Retinal pigment epithelial cell (primary cell): ENCODE results near the gene PTN.

Experiments
- DNase-seq: peaks from one replicate; pipeline ENCODE4 v3.0.0-alpha.2; 2010; ENCODE audit warnings: low read depth
- H3K4me3 ChIP-seq: 2 replicates; pipeline ENCODE4 v1.5.1; 2011; ENCODE audit warnings: mild to moderate bottlenecking, low read length, control low read depth, moderate library complexity
- TF ChIP-seq, protein P1 (sequence below): conservative IDR thresholded peaks from 2 replicates; pipeline ENCODE4 v1.5.1; 2011; ENCODE audit warnings: low read depth, low read length, control low read depth, inconsistent platforms

PTN gene

GRCh38 chr7:137325927-137326326 is 17.6 kb downstream of the PTN start:
- TF ChIP-seq, protein P1, sequence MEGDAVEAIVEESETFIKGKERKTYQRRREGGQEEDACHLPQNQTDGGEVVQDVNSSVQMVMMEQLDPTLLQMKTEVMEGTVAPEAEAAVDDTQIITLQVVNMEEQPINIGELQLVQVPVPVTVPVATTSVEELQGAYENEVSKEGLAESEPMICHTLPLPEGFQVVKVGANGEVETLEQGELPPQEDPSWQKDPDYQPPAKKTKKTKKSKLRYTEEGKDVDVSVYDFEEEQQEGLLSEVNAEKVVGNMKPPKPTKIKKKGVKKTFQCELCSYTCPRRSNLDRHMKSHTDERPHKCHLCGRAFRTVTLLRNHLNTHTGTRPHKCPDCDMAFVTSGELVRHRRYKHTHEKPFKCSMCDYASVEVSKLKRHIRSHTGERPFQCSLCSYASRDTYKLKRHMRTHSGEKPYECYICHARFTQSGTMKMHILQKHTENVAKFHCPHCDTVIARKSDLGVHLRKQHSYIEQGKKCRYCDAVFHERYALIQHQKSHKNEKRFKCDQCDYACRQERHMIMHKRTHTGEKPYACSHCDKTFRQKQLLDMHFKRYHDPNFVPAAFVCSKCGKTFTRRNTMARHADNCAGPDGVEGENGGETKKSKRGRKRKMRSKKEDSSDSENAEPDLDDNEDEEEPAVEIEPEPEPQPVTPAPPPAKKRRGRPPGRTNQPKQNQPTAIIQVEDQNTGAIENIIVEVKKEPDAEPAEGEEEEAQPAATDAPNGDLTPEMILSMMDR: no peak
- H3K4me3 ChIP-seq: no peak overlapping the region
- no peak for DNase-seq

DNA sequence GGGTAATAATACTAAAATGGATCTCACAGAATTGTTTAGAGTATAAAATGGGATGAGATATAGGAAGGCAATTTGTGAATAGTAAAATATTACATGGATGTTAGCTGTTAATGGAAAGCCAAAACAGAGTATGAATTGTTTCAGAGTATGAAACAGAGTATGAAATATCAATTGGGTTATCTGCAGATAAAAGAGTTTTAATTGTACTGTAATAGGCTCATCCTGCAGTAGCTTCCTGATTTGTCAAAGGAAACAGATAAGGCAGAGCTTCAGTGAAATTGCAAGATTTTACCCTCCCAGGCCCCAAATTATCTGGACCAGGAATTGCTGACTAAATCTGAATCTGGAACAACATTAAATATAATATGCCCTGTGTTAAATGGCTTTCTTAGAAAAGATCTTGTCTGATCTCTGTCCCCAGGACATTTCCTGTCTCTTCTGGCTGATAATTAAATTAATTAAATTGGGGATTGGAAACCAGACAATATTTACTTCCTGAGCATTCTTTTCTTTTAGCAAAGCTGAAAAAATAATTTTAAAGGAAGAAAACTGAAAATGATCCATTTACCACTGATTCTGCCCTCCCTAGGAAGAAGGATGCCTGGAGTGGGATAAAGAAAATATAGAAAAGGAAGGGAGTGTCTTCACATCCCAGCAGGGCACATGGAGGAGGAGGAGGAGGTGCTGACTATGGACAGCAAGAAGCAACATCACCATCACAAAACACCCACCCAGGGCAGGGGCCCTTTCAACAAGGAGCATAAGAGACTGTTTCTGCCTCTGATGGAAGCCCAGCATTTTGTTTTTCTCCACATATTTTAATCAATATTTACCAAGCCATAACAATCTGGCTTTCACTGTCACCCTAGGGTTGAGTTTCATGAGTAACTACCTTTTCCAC is 18.5 kb downstream of the PTN start:
- DNase-seq: no peak
- TF ChIP-seq, protein P1: no peak
- no peak overlapping the region for H3K4me3 ChIP-seq

DNA sequence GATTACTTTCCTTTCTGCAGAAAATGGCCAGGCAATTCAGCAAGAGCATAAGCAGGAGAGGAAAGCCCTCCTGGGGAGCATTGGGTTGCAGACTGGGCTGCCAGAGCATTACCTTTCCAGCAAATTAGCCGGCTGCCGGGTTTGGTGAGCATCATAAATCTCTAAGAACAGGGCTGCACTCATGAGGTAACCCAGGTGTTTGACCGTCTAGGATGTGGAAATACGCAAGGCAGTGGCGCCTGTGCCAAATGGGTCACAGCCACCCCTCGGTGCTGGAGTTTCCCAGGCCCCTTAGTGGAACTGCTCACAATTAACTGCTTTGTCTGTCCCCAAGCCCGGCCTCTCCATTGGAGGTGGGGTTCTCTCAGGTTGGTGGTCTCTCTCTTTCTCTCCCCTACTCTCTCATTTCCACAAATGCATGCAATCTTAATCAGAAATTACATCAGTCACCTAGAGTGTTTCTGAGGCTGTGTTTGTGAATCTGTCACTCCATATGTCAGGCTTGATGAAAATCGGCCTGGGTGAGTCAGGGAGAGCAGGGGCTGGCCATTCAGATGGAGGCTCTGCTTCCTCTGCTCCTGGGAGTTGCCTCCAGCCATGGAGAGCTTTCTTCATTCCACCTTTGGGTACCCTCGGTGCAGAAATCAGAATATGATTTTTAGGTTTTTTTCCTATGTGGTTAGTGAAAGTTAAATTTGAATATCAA is 26.7 kb downstream of the PTN start:
- H3K4me3 ChIP-seq: no peak overlapping the region
- TF ChIP-seq, protein P1: no peak
- no peak for DNase-seq

DNA sequence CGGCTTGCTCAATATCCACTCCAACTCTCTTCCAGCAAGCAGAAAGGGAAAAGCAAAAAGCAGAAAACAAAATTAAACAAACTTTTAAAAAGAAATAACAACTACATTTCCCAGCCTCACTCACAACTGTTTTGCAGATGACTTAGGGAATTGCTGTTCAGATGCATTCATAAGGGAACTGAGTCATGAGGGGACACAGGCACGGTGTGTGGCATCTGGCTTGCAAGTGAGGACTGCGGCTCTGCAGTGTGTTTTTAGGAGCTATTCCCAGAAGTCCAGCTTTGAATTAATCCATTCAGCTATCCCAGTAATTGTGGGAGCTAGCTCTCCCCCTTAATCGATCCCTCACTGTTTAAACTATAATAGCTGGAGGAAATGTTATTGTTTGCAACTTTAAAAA is 30.3 kb downstream of the PTN start:
- TF ChIP-seq, protein P1: no peak
- no peak for DNase-seq
- no peak overlapping the region for H3K4me3 ChIP-seq

DNA sequence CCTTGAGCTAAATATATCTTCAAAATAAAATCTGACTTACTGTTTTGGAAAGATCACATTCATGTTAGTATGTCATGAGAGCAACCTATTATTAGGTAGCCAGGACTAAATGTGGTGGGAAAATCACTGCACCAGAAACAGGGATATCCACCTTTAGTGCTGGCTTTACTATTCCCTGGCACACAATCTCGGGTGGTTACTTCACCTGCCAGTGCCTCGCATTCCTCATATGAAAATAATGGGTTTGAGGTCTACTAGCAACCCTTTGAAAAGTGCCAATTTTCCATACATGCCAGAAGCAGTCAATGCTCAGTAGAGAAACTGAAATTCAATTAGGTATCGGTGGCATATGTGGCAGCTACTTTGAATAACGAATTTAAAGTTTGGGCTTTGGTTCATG is 36.8 kb downstream of the PTN start:
- TF ChIP-seq, protein P1: no peak
- DNase-seq: no peak
- H3K4me3 ChIP-seq: no peak overlapping the region

DNA sequence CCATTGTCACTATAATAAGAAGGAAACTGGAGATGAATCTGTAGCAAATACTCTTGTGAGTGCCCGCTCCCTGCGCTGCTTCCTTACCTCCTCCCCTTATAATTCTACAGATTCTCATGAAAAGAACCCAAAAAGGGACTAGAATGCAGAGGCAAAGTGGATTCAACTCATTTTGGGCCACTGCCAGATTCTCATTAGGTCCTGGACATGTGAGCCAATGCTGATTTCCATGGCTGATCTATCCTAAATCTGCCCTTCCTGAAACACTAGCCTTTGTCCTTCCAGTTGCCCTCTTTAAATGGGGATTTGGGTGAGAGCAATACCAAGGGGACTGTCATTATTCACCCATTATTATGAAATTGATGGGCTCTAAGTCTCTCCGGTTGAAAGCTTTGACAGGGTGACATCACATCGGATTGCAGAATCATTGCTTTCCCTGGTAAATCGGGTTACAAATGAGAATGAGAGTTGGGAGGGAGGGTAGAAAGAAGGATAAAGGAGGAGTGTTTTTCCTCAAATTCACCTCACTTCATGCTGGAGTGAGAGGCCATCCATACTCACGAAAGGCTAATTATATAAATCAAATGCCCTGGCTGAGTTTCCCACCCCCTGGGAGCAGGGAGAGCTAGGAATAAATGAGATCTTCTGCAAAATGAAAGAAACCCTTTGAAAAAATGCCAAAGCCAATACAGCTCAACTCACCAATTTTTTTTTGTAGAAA is 37.5 kb downstream of the PTN start:
- no peak overlapping the region for H3K4me3 ChIP-seq
- DNase-seq: no peak
- TF ChIP-seq, protein P1: no peak
